HG02759 (cell line): Measurements from ENCODE around the gene LAPTM5.
"Not testable (repeated sequence)": the region's sequence is repeated elsewhere in the genome, so short reads cannot be mapped to it uniquely, and the experiment has no call there.

Source experiments
- ATAC-seq: cut with Tn5 transposase; IDR thresholded peaks from one replicate; pipeline ENCODE4 v1.9.1; 2021; ENCODE audit warnings: mild to moderate bottlenecking, moderate library complexity; ENCODE audit not compliant: unreplicated experiment

Gene LAPTM5

GRCh38 chr1:30757352-30758120, at the start of gene LAPTM5:
TSS of gene LAPTM5 (minus strand) at chr1:30757774. CDS start at chr1:30757745, 29 bp downstream.
- ATAC-seq: no peak

- no peak for ATAC-seq
Measured at GRCh38 chr1:30806381-30807317, 49.1 kb upstream of the LAPTM5 start.

GRCh38 chr1:30805304-30806003, 47.9 kb upstream of the LAPTM5 start:
- no peak for ATAC-seq

GRCh38 chr1:30804822-30805221, 47.2 kb upstream of the LAPTM5 start:
- ATAC-seq: no peak

- no peak for ATAC-seq
Measured at GRCh38 chr1:30804352-30804751, 46.8 kb upstream of the LAPTM5 start.

DNA sequence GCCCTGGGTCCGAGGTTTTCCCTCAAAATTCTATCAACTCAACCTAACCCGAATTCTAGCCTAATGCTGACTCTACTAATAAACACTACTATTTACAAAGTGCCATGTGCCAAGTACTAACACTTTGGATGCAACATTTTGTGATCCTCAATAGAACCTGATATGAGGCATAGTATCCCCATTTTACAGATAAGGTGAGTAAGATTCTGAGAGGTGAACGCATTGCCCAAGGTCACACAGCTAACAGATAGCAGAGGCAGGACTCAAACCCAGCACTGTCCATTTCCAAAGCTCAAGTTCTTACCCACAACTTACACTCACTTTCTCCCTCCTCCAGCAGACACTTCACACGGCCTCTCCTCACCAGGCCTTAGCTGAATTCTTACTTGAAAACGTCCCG, 46.0 kb upstream of the LAPTM5 start:
- no peak for ATAC-seq

GRCh38 chr1:30801771-30802198, 44.2 kb upstream of the LAPTM5 start:
- ATAC-seq: no peak

GRCh38 chr1:30799233-30799511, 41.6 kb upstream of the LAPTM5 start:
- no peak for ATAC-seq

DNA sequence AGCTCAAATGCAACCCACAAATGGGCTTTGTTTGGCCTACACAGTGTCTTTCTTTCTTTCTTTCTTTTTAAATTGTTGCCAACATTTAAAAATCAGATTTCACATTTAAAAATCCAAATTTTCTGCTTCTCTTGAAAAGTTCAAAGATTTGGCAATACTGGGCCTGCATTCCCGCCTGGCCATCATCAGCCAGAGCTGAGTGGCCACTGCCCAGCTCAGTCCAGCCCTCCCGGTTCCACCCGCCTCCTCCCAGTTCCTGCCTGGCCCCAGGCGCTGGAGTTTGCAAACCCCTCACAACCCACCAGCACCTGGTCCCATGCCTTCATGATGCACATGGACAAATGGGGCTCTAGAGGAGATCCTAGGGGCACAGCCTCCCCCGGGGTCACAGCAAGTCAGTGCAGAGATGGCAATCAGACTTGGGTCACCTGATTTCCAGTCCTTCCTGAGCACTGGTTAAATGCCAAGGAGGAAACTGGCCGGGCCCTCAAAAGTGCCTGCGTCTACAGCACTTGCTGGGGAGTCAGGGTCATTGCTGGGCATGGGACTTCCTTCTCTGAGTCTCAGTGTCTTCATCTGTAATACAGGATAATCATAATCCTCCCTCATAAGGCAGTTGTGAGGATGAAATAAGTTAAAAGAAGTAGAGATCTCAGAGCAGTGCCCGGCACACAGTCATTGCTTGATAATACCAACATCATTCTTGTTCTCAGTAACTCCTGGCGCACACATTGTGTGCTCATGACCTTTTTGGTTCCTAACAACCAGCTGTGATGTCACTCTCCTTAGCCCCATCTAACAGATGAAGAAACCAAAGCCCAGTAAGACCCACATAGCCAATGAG, 41.0 kb upstream of the LAPTM5 start:
- no peak for ATAC-seq

DNA sequence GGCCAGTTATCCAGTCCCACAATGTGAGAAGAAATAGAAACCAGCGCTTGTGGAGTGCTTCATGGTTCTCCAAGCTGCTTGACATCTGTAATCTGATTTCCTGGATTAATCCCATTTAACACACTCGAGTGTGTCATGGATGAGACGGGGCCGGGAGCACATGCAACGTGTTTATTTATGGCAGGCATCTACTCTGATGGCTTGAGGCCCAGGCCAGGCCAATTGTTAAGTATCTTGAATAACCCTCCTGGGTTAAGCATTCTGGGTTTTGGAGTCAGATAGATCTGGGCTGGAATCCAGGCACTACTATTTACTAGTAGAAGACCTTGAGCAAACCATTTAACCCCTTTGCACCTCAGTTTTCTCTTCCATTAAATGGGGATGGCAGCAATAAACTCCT, 37.5 kb upstream of the LAPTM5 start:
- ATAC-seq: no peak

DNA sequence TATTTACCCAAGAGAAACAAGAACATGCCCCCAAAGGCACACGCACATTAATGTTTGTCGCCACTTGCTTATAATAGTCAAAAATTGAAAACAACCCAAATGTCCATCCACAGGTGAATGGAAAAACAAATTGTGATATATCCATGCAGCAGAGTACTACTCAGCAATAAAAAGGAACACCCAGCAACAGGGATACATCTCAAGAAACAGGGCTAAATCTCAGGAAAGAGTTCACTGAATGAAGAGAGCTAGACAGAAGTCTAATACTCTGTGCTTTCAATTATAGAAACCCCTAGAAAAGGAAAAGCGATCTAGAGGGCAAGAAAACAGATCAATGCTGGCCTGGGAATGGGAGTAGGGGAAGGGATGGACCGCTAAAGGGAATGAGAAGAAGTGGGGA, 36.7 kb upstream of the LAPTM5 start:
- no peak for ATAC-seq

DNA sequence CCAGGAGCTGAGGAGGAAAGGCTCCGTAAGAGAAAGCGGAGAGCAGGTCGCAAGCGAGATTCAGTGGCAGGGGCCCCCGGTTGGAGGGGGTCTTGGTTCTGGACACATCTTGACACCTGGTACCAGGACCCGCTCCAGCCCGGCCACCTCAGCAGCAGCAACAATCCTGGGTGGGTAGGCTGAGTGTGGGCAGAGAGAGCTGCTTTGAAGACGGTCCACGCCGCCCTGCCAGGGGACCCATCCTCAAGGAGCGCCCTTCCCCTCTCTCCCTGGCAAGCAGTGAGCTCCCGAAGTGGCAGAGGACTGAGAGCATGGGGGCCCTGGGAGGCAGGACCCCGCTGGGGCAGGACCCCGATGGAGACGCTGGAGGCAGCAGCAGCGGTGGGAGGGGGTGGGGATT, 35.6 kb upstream of the LAPTM5 start:
- ATAC-seq: no peak

DNA sequence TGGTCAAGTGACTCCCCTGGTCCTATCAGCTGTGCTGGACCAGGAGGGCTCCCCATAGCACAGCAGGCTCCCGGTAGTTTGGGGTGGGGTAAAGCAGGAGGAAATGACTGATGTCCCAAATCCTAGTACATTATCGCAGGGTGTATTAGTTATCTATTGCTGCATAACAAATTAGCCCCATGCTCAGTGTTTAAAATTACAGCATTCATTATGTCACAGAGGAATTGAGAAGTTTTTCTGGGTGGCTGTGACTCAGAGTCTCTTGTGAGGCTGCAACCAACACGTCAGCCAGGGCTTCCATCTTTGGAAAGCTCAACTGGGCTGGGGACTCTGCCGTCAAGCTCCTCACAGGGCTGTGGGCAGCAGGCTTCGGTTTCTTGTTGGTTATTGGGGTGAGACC, 34.3 kb upstream of the LAPTM5 start:
- no peak for ATAC-seq

- no peak for ATAC-seq
Measured at GRCh38 chr1:30790850-30791778, 33.5 kb upstream of the LAPTM5 start.

GRCh38 chr1:30790256-30790525, 32.6 kb upstream of the LAPTM5 start:
- not testable (repeated sequence) for ATAC-seq

GRCh38 chr1:30789388-30790255, 32.0 kb upstream of the LAPTM5 start:
- ATAC-seq: no peak

DNA sequence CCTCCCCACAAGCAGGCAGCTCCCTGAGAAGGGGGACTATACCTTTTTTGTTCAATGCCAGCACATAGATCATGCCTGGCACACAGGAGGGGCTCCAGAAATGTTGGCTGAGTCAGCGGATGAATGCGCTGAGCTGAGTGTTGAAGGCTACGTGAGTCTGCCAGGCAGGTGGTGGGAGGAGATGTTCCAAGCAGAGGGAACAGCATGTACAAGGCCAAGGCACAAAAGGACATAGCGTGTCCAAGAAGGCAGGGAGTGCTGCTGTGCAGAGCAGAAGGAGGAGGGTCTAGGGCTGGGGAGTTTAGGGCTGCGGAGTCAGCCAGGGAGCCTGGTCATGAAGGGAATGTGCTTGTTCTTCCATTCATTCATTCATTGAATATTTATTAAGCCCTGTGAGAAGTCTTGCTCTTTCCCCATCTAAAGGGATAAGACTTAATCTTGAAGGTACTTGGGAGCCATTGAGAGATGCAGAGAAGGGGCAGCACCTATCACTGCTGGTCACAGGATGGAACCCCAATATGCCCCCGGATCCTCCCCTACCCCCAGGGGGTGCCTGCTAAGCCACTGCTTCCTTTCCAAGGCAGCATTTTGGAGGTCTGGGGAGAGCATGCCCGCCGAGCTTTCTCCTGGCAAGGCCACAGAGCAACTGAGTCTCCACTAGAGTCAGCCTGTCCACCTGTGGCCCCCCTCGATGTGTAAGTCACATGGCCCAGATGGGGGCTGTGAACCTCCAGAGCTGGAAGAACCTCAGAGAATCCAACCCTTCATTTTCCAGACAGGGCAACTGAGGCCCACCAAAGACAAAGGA, 31.2 kb upstream of the LAPTM5 start:
- no peak for ATAC-seq

GRCh38 chr1:30787856-30788495, 30.4 kb upstream of the LAPTM5 start:
- ATAC-seq: no peak
